Suprapubic skin (tissue), 4 donors: ENCODE data around the gene NR3C2. TPM values are rescaled to one million over a fixed set of nuclear protein-coding genes. Genes with fewer than 3 reads are reported as not detected.

Source experiments
- DNase-seq, 2 donors: peaks; one replicate each; pipeline ENCODE4 v3.0.0-alpha.2; 2019; ENCODE audit warnings: low spot score in 2 of 2
- H3K27ac ChIP-seq: fragments of 200-600 bp; sonication (generic); one replicate; pipeline ENCODE4 v1.5.1; 2019
- H3K27me3 ChIP-seq: fragments of 200-600 bp; sonication (generic); one replicate; pipeline ENCODE4 v1.5.1; 2019
- H3K36me3 ChIP-seq: fragments of 200-600 bp; sonication (generic); one replicate; pipeline ENCODE4 v1.5.1; 2019
- H3K4me1 ChIP-seq: fragments of 200-600 bp; sonication (generic); one replicate; pipeline ENCODE4 v1.5.1; 2019
- H3K4me3 ChIP-seq: fragments of 200-600 bp; sonication (generic); one replicate; pipeline ENCODE4 v1.5.1; 2019; ENCODE audit warnings: mild to moderate bottlenecking
- H3K9me3 ChIP-seq: fragments of 200-600 bp; sonication (generic); one replicate; pipeline ENCODE4 v1.5.1; 2019
- EP300 ChIP-seq: sonication (generic); formaldehyde crosslinking; IDR thresholded peaks from one replicate; pipeline ENCODE4 v1.6.1; 2017; ENCODE audit warnings: antibody characterized with exemption
- POLR2A ChIP-seq, 2 donors: fragments of 450-650 bp; IDR thresholded peaks; one replicate each; pipeline ENCODE4 v1.6.1; 2017; ENCODE audit warnings: antibody characterized with exemption in 2 of 2, mild to moderate bottlenecking in 2 of 2, moderate library complexity in 2 of 2
- POLR2AphosphoS5 ChIP-seq, 3 donors: sonication (generic); formaldehyde crosslinking; IDR thresholded peaks; one replicate each; pipeline ENCODE4 v1.6.1; 2017; ENCODE audit warnings: antibody characterized with exemption in 3 of 3
- WGBS: methylation state at CpG from one replicate; pipeline ENCODE4 v1.1.5; 2018; 5-methylcytosine and 5-hydroxymethylcytosine counted together
- total RNA-seq, 4 donors: library from RNA; depleted of rRNA; stranded (reverse); fragments of >200 nt; gene quantifications; one replicate each; pipeline ENCODE4 v1.1.0, GENCODE V29; 2016
- TF ChIP-seq, protein P1 (sequence below), 2 donors: fragments of 200-600 bp in 1 of 2; fragments of 450-650 bp in 1 of 2; sonication (generic) in 1 of 2; IDR thresholded peaks; one replicate each; pipeline ENCODE4 v1.5.1; 2016 to 2019; ENCODE audit warnings: antibody characterized with exemption in 2 of 2, mild to moderate bottlenecking in 1 of 2, moderate library complexity in 1 of 2

Gene NR3C2
- total RNA-seq, 4 donors from 2014 or later: 7.3 to 12.1 (median 11.0) TPM

DNA sequence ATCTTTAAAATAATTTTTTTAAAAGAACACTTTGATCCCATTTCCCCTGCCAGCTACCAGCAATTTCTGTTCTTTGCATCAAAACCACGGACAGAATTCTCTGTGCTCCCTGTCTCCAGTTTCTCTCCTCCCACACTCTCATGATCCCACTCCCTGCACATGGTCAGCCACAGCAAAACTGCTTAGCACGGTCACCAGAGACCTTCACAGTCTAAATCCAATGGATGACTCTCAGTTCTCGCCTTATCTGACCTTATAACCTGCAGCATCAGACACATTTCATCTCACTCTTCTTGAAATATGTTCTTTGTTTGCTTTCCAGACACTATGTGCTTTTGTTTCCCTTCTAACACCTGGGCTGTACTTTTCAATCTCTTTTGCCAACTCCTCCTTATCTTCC is 131.5 kb downstream of the NR3C2 start:
- TF ChIP-seq POLR2AphosphoS5 (IDR thresholded peaks at IDR 0.05) (no peak), POLR2A (IDR thresholded peaks at IDR 0.05) (no peak), EP300 (no peak)
- TF ChIP-seq, protein P1, sequence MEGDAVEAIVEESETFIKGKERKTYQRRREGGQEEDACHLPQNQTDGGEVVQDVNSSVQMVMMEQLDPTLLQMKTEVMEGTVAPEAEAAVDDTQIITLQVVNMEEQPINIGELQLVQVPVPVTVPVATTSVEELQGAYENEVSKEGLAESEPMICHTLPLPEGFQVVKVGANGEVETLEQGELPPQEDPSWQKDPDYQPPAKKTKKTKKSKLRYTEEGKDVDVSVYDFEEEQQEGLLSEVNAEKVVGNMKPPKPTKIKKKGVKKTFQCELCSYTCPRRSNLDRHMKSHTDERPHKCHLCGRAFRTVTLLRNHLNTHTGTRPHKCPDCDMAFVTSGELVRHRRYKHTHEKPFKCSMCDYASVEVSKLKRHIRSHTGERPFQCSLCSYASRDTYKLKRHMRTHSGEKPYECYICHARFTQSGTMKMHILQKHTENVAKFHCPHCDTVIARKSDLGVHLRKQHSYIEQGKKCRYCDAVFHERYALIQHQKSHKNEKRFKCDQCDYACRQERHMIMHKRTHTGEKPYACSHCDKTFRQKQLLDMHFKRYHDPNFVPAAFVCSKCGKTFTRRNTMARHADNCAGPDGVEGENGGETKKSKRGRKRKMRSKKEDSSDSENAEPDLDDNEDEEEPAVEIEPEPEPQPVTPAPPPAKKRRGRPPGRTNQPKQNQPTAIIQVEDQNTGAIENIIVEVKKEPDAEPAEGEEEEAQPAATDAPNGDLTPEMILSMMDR (IDR thresholded peaks at IDR 0.05): no peak

GRCh38 chr4:148305751-148306150 is 136.5 kb downstream of the NR3C2 start:
- Histone ChIP-seq H3K27ac (no peak overlapping the region), H3K4me1 (no peaks in the 10 kb centered on the region), H3K36me3 (no peaks in the 10 kb centered on the region), H3K27me3 (no peaks in the 10 kb centered on the region), H3K4me3 (no peak overlapping the region), H3K9me3 (no peaks in the 10 kb centered on the region)
- TF ChIP-seq EP300 (no peak), POLR2AphosphoS5 (IDR thresholded peaks at IDR 0.05) (no peak)
- DNase-seq: no peak
- WGBS: 52% methylated on average over 3 of the region's 3 CpGs

More for the DNA sequence above, 131.5 kb downstream of the NR3C2 start:
- peaks cover 6% of the 10 kb centered on the region for H3K4me1 ChIP-seq
- WGBS: 86% methylated on average over 3 of the region's 3 CpGs
- no peaks in the 10 kb centered on the region for H3K9me3 ChIP-seq
- no peak overlapping the region for H3K4me3 ChIP-seq
- no peaks in the 10 kb centered on the region for H3K27me3 ChIP-seq
- no peaks in the 10 kb centered on the region for H3K36me3 ChIP-seq
- H3K27ac ChIP-seq: no peak overlapping the region
- DNase-seq: no peak

GRCh38 chr4:148302416-148302815 is 139.8 kb downstream of the NR3C2 start:
- H3K4me1 ChIP-seq: no peaks in the 10 kb centered on the region
- H3K36me3 ChIP-seq: no peaks in the 10 kb centered on the region
- H3K27me3 ChIP-seq: no peaks in the 10 kb centered on the region
- no peak for DNase-seq
- WGBS: 67% methylated on average over 1 of the region's 1 CpG
- H3K27ac ChIP-seq: no peak overlapping the region
- no peak for TF ChIP-seq POLR2AphosphoS5 (IDR thresholded peaks at IDR 0.05)
- TF ChIP-seq, protein P1 (IDR thresholded peaks at IDR 0.05): no peak
- no peak for TF ChIP-seq EP300
- no peak for TF ChIP-seq POLR2A (IDR thresholded peaks at IDR 0.05)
- H3K9me3 ChIP-seq: no peaks in the 10 kb centered on the region
- H3K4me3 ChIP-seq: no peak overlapping the region

DNA sequence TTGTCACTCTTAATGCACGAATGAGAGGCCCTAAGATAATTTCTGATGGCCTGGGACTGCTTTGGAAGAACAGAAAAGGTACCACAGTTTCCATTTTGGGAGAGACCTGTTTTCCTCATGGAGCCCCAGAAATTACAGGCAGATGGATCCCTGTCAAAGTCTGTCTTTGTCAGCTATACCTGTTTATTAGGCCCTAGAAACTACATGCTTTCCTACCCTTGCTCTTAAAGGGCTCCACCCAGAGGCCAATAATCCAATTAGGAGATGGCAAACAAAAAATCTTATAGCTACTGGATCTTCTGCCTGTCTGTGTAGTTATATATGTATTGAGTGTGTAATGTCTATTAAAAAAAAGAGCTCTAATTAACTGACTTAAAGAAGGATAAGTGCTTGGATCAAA is 141.3 kb downstream of the NR3C2 start:
- WGBS: 100% methylated on average over 1 of the region's 1 CpG
- Histone ChIP-seq H3K27ac (no peak overlapping the region), H3K9me3 (no peaks in the 10 kb centered on the region), H3K4me3 (no peak overlapping the region), H3K4me1 (no peaks in the 10 kb centered on the region), H3K27me3 (no peaks in the 10 kb centered on the region), H3K36me3 (no peaks in the 10 kb centered on the region)
- DNase-seq: no peak
- TF ChIP-seq, protein P1 (IDR thresholded peaks at IDR 0.05): no peak
- TF ChIP-seq EP300 (no peak), POLR2A (IDR thresholded peaks at IDR 0.05) (no peak), POLR2AphosphoS5 (IDR thresholded peaks at IDR 0.05) (no peak)

- 95% methylated on average over 9 of the region's 9 CpGs for WGBS
- Histone ChIP-seq H3K36me3 (no peaks in the 10 kb centered on the region), H3K9me3 (no peaks in the 10 kb centered on the region), H3K27me3 (no peaks in the 10 kb centered on the region), H3K4me3 (no peak overlapping the region), H3K27ac (no peak overlapping the region), H3K4me1 (no peaks in the 10 kb centered on the region)
- TF ChIP-seq POLR2AphosphoS5 (IDR thresholded peaks at IDR 0.05) (no peak), POLR2A (IDR thresholded peaks at IDR 0.05) (no peak), EP300 (no peak)
- TF ChIP-seq, protein P1 (IDR thresholded peaks at IDR 0.05): no peak
- no peak for DNase-seq
These were observed 142.9 kb downstream of the NR3C2 start for GRCh38 chr4:148299337-148299736.

GRCh38 chr4:148296498-148296897 is 145.7 kb downstream of the NR3C2 start:
- no peak overlapping the region for H3K27ac ChIP-seq
- 85% methylated on average over 2 of the region's 2 CpGs for WGBS
- no peaks in the 10 kb centered on the region for H3K27me3 ChIP-seq
- DNase-seq: no peak
- no peaks in the 10 kb centered on the region for H3K4me1 ChIP-seq
- no peak overlapping the region for H3K4me3 ChIP-seq
- H3K9me3 ChIP-seq: no peaks in the 10 kb centered on the region
- H3K36me3 ChIP-seq: no peaks in the 10 kb centered on the region
- TF ChIP-seq POLR2AphosphoS5 (IDR thresholded peaks at IDR 0.05) (no peak), EP300 (no peak), POLR2A (IDR thresholded peaks at IDR 0.05) (no peak)
- TF ChIP-seq, protein P1 (IDR thresholded peaks at IDR 0.05): no peak
